Natural killer cell (primary cell): ENCODE data around the gene KIAA0513. TPM values are rescaled to one million over a fixed set of nuclear protein-coding genes. Genes with fewer than 3 reads are reported as not detected.
A peak's percentile ranks its signal among the peaks of the same experiment; 100 is the strongest.

Experiments
- ATAC-seq, 3 donors: fragments of 150-1000 bp in 2 of 3; fragments of 200-7000 bp in 1 of 3; cut with Tn5 transposase; 1 replicate in 1 of 3; 2 replicates in 2 of 3; pipeline ENCODE4 v1.10.0; 2021; ENCODE audit warnings: mild to moderate bottlenecking in 2 of 3, moderate library complexity in 2 of 3
- DNase-seq, 2 donors: peaks; one replicate each; pipeline versions ENCODE4 v3.0.0 to v3.0.0-alpha.2; 2013 to 2021; ENCODE audit warnings: mixed read lengths in 1 of 2
- H3K27ac ChIP-seq: one replicate; pipeline ENCODE4 v1.5.1; 2013; ENCODE audit warnings: mild to moderate bottlenecking, low read length
- H3K27me3 ChIP-seq: one replicate; pipeline ENCODE4 v1.6.1; 2013; ENCODE audit warnings: low read length; ENCODE audit not compliant: control insufficient read depth, insufficient read depth
- H3K36me3 ChIP-seq: one replicate; pipeline ENCODE4 v1.6.1; 2013; ENCODE audit warnings: low read length; ENCODE audit not compliant: control insufficient read depth, insufficient read depth
- H3K4me1 ChIP-seq: one replicate; pipeline ENCODE4 v1.6.1; 2013; ENCODE audit warnings: low read length; ENCODE audit not compliant: control insufficient read depth, insufficient read depth
- H3K4me3 ChIP-seq: one replicate; pipeline ENCODE4 v1.5.1; 2013; ENCODE audit warnings: low read length
- H3K9me3 ChIP-seq: one replicate; pipeline ENCODE4 v1.6.1; 2013; ENCODE audit warnings: low read length; ENCODE audit not compliant: control insufficient read depth, insufficient read depth
- H3K27ac Mint-ChIP-seq, 2 donors: one replicate each; pipeline ENCODE4 v1.8.0; 2022; ENCODE audit warnings: mild to moderate bottlenecking in 2 of 2, mixed read lengths in 2 of 2, moderate library complexity in 1 of 2
- H3K27me3 Mint-ChIP-seq, 2 donors: one replicate each; pipeline ENCODE4 v1.8.0; 2022; ENCODE audit warnings: low read depth in 2 of 2, mixed read lengths in 2 of 2
- H3K36me3 Mint-ChIP-seq: one replicate; pipeline ENCODE4 v1.8.0; 2022; ENCODE audit warnings: mixed read lengths
- H3K4me1 Mint-ChIP-seq, 2 donors: one replicate each; pipeline ENCODE4 v1.8.0; 2022; ENCODE audit warnings: mixed read lengths in 2 of 2
- H3K4me3 Mint-ChIP-seq: one replicate; pipeline ENCODE4 v1.8.0; 2022; ENCODE audit warnings: mild to moderate bottlenecking, moderate library complexity, mixed read lengths
- H3K9me3 Mint-ChIP-seq, 2 donors: one replicate each; pipeline ENCODE4 v1.8.0; 2022; ENCODE audit warnings: mixed read lengths in 2 of 2
- WGBS: methylation state at CpG from one replicate; pipeline ENCODE4 v1.1.7; 2013; ENCODE audit warnings: missing lambda C conversion rate; ENCODE audit not compliant: insufficient coverage; 5-methylcytosine and 5-hydroxymethylcytosine counted together
- intact Hi-C: fragments of 100-400 bp; cut with micrococcal nuclease; formaldehyde crosslinking; loops from one replicate; pipeline ENCODE4 v1.14.2; 2022
- total RNA-seq, 4 donors: library from RNA; stranded (reverse); fragments of 120-200 nt in 1 of 4; gene quantifications; one replicate each; pipeline versions ENCODE4 v1.2.3 to v1.2.4, GENCODE V29; 2013 to 2022
- TF ChIP-seq, protein P1 (sequence below): fragments of 200-600 bp; IDR thresholded peaks from one replicate; pipeline ENCODE4 v1.8.0; 2022; ENCODE audit warnings: antibody characterized with exemption

KIAA0513 gene
- total RNA-seq, 3 donors from 2014 or later (not counting 1 experiment from before 2014, with no cell fraction given), result 7.9 to 17.7 (median 12.1) TPM

DNA sequence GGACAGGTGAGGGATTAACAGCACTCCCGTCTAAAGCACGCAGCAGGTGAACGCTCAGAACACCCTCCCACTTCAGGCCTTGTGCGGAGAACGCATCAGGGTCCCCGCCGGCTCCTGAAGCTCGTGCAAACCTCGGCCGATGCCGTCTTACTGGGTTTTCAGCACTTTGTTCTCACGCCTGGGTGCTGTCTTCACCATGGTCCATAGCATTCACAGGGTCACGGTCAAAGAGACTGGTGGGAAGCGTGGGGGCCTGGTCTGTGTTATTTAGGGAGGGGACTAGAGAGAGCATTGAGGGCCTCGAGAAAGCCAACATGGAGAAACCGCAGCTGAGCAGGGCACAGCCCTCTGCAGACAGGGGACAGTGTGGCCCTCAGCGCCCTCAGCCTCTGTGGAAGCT is 58.1 kb downstream of the KIAA0513 start:
- Mint-ChIP-seq H3K27me3 (peaks cover 6% of the 10 kb centered on the region in 2 donors), H3K4me3 (no peak overlapping the region), H3K4me1 (peaks cover 7 to 14% of the 10 kb centered on the region in 2 donors), H3K36me3 (no peaks in the 10 kb centered on the region), H3K27ac (no peak overlapping the region), H3K9me3 (no peaks in the 10 kb centered on the region)
- H3K9me3 ChIP-seq, result no peaks in the 10 kb centered on the region
- TF ChIP-seq, protein P1, sequence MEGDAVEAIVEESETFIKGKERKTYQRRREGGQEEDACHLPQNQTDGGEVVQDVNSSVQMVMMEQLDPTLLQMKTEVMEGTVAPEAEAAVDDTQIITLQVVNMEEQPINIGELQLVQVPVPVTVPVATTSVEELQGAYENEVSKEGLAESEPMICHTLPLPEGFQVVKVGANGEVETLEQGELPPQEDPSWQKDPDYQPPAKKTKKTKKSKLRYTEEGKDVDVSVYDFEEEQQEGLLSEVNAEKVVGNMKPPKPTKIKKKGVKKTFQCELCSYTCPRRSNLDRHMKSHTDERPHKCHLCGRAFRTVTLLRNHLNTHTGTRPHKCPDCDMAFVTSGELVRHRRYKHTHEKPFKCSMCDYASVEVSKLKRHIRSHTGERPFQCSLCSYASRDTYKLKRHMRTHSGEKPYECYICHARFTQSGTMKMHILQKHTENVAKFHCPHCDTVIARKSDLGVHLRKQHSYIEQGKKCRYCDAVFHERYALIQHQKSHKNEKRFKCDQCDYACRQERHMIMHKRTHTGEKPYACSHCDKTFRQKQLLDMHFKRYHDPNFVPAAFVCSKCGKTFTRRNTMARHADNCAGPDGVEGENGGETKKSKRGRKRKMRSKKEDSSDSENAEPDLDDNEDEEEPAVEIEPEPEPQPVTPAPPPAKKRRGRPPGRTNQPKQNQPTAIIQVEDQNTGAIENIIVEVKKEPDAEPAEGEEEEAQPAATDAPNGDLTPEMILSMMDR, result no peak
- H3K4me3 ChIP-seq, result no peak overlapping the region
- DNase-seq (no peak), ATAC-seq (no peak)
- intact Hi-C loops, result loop anchor here (1.0 to 5.0 kb wide), 5 partner anchors 29 to 331 kb away; partner anchors contain the start of genes KIAA0513 and ZDHHC7
- H3K27me3 ChIP-seq, result no peaks in the 10 kb centered on the region
- 96% methylated on average over 17 of the region's 17 CpGs for WGBS
- peaks cover 29% of the 10 kb centered on the region for H3K4me1 ChIP-seq
- peaks cover 2% of the 10 kb centered on the region for H3K36me3 ChIP-seq
- no peak overlapping the region for H3K27ac ChIP-seq

DNA sequence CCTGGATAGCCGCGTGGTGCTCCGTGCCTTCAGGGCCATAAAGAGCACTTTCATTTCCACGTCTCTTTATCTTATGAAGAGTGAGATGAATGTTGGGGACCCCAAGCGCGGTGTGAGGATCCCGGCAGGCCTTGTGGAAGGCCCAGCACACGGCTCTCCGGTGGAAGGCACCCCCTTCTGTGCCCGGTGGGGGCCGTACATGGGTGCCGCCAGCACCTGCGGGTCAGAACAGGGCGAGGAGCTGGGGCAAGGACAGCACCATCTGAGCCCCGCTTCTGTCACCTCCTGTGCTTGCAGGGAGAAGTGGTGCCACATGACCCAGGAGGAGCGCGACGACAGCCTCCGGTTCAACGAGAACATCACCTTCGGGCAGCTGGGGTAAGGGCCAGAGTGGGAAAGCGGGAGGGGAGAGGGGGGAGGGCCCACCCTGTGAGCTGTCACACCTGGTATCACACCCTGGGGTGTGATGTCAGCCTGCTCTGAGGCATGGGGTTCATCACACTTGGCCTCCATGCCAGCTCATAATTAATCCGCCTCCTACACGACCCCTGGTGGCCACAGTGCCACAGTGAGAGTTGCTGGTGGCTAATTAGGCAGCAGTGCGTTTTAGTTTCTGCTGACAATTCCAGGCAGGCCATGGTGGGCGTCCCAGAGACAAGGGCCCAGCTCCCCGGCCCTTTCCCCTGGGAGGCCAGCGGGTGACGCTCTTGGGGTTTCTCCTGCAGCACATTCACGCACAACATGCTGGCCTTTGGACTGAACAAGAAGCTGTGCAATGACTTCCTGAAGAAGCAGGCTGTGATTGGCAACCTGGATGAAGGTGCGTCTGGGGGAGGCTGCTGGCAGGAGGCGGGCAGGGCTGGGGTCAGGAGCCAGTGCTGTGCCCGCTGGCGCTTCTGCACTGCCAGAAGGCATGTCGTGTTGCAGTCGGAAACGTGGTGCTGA is 59.0 kb downstream of the KIAA0513 start:
- 73% methylated on average over 37 of the region's 37 CpGs for WGBS
- Mint-ChIP-seq H3K27me3 (peaks cover 6% of the 10 kb centered on the region in 2 donors), H3K4me3 (peak overlapping the region; percentile 28), H3K36me3 (no peaks in the 10 kb centered on the region), H3K9me3 (no peaks in the 10 kb centered on the region), H3K27ac (peak overlapping the region in 1 of 2 donors; percentile 48), H3K4me1 (peaks cover 7 to 19% of the 10 kb centered on the region in 2 donors)
- no peak overlapping the region for H3K27ac ChIP-seq
- no peaks in the 10 kb centered on the region for H3K27me3 ChIP-seq
- no peaks in the 10 kb centered on the region for H3K9me3 ChIP-seq
- peaks cover 2% of the 10 kb centered on the region for H3K36me3 ChIP-seq
- peak; percentile 86 to 96 (median 94) for ATAC-seq
- no peak overlapping the region for H3K4me3 ChIP-seq
- TF ChIP-seq, protein P1, result peak; percentile 78
- peak; percentile 72 to 85 for DNase-seq
- peaks cover 37% of the 10 kb centered on the region for H3K4me1 ChIP-seq
- intact Hi-C loops, result loop anchor here (1.0 to 5.0 kb wide), 5 partner anchors 30 to 332 kb away; partner anchors contain the start of genes KIAA0513 and ZDHHC7

DNA sequence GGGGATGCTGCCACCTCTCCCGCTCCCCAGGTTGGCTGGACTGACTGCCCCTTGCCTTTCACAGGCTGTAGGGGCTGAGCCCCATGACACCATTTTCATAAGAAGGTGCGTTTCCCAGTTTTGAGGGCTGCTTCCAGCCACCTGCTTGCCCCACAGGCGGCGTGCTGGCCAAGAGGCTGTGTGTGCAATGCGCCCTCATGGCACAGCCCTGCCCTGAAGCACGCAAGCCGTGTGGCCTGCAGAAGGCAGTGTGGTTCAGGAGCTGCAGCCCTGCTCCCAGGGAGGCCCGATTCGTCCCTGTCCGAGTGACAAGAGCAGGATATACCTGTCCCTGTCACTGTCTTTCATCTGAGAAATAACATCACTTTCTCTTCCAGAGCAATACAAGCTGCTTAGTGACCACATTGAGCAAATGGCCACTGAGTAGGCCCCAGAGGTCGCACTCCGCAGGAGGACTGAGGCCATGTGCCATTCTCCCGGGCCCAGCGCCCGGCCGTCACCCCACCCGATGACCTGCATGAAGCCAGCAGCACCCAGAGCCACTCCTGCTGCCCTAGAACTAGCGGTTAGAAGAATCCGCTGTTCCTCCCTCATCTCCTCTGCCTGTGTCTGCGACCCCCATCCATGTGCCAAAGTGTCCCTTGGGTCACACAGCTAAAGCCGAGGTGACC is 60.4 kb downstream of the KIAA0513 start:
- H3K36me3 ChIP-seq, result peaks cover 2% of the 10 kb centered on the region
- intact Hi-C loops, result loop anchor here (2.0 to 5.0 kb wide), 3 partner anchors 61 to 105 kb away; partner anchors contain the start of genes KIAA0513 and ZDHHC7
- TF ChIP-seq, protein P1, result no peak
- Mint-ChIP-seq H3K36me3 (no peaks in the 10 kb centered on the region), H3K4me1 (peaks cover 7 to 15% of the 10 kb centered on the region in 2 donors), H3K9me3 (no peaks in the 10 kb centered on the region), H3K27ac (no peak overlapping the region), H3K4me3 (no peak overlapping the region), H3K27me3 (peaks cover 0 to 3% of the 10 kb centered on the region in 2 donors)
- no peaks in the 10 kb centered on the region for H3K27me3 ChIP-seq
- H3K9me3 ChIP-seq, result no peaks in the 10 kb centered on the region
- ATAC-seq (no peak), DNase-seq (no peak)
- peaks cover 32% of the 10 kb centered on the region for H3K4me1 ChIP-seq
- H3K27ac ChIP-seq, result no peak overlapping the region
- 90% methylated on average over 21 of the region's 21 CpGs for WGBS
- H3K4me3 ChIP-seq, result no peak overlapping the region
